ENCODE measurements around the gene TFF2.

The TFF2 gene

DNA sequence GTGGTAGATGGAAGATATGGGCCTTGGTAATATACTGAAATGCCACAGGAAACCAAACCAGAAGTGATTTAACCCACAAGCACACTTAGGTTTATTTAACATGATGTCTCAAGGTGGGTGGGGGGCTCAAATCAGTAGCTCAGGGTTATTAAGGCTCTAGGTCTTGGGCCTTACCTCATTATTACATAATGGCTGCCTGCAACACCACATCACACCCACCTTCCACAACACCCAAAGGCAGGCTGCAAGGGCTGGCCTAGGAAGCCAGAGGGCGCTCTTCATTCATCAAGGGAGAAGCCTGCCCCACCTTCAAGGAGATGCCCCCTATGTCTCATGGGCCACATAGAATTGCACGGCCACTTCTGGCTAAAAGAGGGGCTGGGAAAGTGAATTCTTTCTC, 9.5 kb upstream of the TFF2 start:
- peaks cover 30% of the 10 kb centered on the region for H3K27me3 Mint-ChIP-seq (ENCODE audit: low read depth, poor library complexity)
- H3K27ac Mint-ChIP-seq, result no peak overlapping the region

GRCh38 chr21:42358937-42359336, 8.1 kb upstream of the TFF2 start:
- no peak overlapping the region for H3K27ac Mint-ChIP-seq
- peaks cover 20% of the 10 kb centered on the region for H3K4me1 Mint-ChIP-seq
- peaks cover 26% of the 10 kb centered on the region for H3K27me3 Mint-ChIP-seq (ENCODE audit: low read depth, poor library complexity)
- TF ChIP-seq, protein P1, sequence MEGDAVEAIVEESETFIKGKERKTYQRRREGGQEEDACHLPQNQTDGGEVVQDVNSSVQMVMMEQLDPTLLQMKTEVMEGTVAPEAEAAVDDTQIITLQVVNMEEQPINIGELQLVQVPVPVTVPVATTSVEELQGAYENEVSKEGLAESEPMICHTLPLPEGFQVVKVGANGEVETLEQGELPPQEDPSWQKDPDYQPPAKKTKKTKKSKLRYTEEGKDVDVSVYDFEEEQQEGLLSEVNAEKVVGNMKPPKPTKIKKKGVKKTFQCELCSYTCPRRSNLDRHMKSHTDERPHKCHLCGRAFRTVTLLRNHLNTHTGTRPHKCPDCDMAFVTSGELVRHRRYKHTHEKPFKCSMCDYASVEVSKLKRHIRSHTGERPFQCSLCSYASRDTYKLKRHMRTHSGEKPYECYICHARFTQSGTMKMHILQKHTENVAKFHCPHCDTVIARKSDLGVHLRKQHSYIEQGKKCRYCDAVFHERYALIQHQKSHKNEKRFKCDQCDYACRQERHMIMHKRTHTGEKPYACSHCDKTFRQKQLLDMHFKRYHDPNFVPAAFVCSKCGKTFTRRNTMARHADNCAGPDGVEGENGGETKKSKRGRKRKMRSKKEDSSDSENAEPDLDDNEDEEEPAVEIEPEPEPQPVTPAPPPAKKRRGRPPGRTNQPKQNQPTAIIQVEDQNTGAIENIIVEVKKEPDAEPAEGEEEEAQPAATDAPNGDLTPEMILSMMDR (IDR thresholded peaks at IDR 0.05), result no peak
- H3K36me3 Mint-ChIP-seq (ENCODE audit: low read depth), result no peaks in the 10 kb centered on the region
- no peak overlapping the region for H3K4me3 Mint-ChIP-seq
- peaks cover 46% of the 10 kb centered on the region for H3K9me3 Mint-ChIP-seq
- DNase-seq, result no peak

More for the DNA sequence above, 9.5 kb upstream of the TFF2 start:
- H3K4me3 Mint-ChIP-seq, result no peak overlapping the region
- TF ChIP-seq, protein P1 (IDR thresholded peaks at IDR 0.05), result no peak
- DNase-seq, result no peak
- no peaks in the 10 kb centered on the region for H3K36me3 Mint-ChIP-seq (ENCODE audit: low read depth)
- peaks cover 33% of the 10 kb centered on the region for H3K4me1 Mint-ChIP-seq
- H3K9me3 Mint-ChIP-seq, result peaks cover 32% of the 10 kb centered on the region

DNA sequence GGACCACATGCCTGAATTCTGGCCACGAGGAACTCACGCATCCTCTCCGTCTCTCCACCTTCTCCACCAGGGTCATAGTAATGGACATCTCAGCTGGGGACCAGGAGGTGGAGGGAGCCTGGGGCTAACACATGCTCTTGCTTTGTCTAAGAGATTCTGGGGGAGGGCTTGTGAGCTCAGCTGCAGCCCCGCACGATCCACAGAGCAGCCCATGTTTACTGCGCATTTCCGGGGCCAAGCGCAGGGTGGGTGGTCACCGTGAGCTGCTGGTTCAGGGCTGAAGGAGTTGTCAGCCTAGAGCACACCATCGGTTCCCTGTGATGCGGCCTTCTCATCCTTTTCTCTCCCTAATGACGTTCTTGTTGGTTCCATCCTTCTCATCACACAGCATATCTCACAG, 7.5 kb upstream of the TFF2 start:
- Mint-ChIP-seq H3K9me3 (peaks cover 53% of the 10 kb centered on the region), H3K4me1 (peaks cover 23% of the 10 kb centered on the region), H3K36me3 (ENCODE audit: low read depth) (no peaks in the 10 kb centered on the region), H3K27me3 (ENCODE audit: low read depth, poor library complexity) (peaks cover 24% of the 10 kb centered on the region), H3K27ac (no peak overlapping the region), H3K4me3 (no peak overlapping the region)
- no peak for DNase-seq
- TF ChIP-seq, protein P1 (IDR thresholded peaks at IDR 0.05), result no peak

DNA sequence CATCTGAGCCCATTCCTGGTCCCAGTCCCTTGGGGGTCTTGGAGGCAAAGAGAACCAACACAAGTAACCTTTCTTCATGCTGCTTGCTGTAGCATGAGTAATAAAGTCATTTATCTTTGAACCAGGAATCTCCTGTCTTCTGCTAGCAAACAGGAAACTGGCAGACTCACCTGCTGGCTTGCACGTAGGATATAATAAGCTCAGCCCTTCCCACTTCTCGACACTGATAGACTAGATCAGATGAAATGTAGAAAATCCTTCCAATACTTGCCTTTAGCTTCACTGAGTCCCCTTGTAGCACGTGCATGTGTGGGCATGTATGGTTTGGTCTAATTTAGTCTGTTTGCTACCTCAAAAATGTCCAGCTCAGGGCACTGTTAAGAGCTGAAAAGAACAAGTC, 6.5 kb upstream of the TFF2 start:
- H3K27ac Mint-ChIP-seq, result no peak overlapping the region
- TF ChIP-seq, protein P1 (IDR thresholded peaks at IDR 0.05), result no peak
- H3K9me3 Mint-ChIP-seq, result peaks cover 56% of the 10 kb centered on the region
- DNase-seq, result no peak
- no peak overlapping the region for H3K4me3 Mint-ChIP-seq
- peaks cover 26% of the 10 kb centered on the region for H3K4me1 Mint-ChIP-seq
- H3K36me3 Mint-ChIP-seq (ENCODE audit: low read depth), result no peaks in the 10 kb centered on the region
- H3K27me3 Mint-ChIP-seq (ENCODE audit: low read depth, poor library complexity), result peaks cover 24% of the 10 kb centered on the region

GRCh38 chr21:42356650-42357049, 5.9 kb upstream of the TFF2 start:
- DNase-seq, result no peak
- H3K9me3 Mint-ChIP-seq, result peaks cover 56% of the 10 kb centered on the region
- H3K4me1 Mint-ChIP-seq, result peaks cover 21% of the 10 kb centered on the region
- H3K27ac Mint-ChIP-seq, result no peak overlapping the region
- no peaks in the 10 kb centered on the region for H3K36me3 Mint-ChIP-seq (ENCODE audit: low read depth)
- H3K4me3 Mint-ChIP-seq, result no peak overlapping the region
- H3K27me3 Mint-ChIP-seq (ENCODE audit: low read depth, poor library complexity), result peaks cover 26% of the 10 kb centered on the region
- TF ChIP-seq, protein P1 (IDR thresholded peaks at IDR 0.05), result no peak

DNA sequence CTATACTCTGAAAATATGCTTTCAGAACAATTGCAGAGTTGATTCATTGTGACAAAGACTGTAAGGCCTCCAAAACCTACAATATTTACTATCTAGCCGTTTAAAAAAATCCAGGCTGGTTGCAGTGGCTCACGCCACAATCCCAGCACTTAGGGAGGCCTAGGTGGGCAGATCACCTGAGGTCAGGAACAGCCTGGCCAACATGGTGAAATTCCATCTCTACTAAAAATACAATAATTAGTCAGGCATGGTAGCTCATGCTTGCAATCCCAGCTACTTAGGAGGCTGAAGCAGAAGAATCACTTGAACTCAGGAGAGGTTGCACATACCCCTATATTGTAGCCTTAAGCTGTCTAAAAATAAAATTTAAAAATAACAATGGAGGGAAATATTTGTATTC, 5.3 kb upstream of the TFF2 start:
- H3K27ac Mint-ChIP-seq, result no peak overlapping the region
- H3K36me3 Mint-ChIP-seq (ENCODE audit: low read depth), result no peaks in the 10 kb centered on the region
- H3K9me3 Mint-ChIP-seq, result peaks cover 56% of the 10 kb centered on the region
- DNase-seq, result no peak
- H3K27me3 Mint-ChIP-seq (ENCODE audit: low read depth, poor library complexity), result peaks cover 26% of the 10 kb centered on the region
- H3K4me1 Mint-ChIP-seq, result peaks cover 24% of the 10 kb centered on the region
- H3K4me3 Mint-ChIP-seq, result no peak overlapping the region
- TF ChIP-seq, protein P1 (IDR thresholded peaks at IDR 0.05), result no peak
